Astrocyte (in vitro differentiated cells and primary cell): ENCODE results near the gene SDR42E1.

Source experiments
- CTCF ChIP-seq: IDR thresholded peaks from 2 replicates; pipeline ENCODE4 v1.5.1; 2011; ENCODE audit warnings: low read depth, mild to moderate bottlenecking, inconsistent platforms, low read length, moderate library complexity; ENCODE audit not compliant: insufficient read depth
- EZH2 ChIP-seq: IDR thresholded peaks from 2 replicates; pipeline ENCODE4 v1.6.1; 2012; ENCODE audit warnings: mild to moderate bottlenecking, low read length, inconsistent platforms; ENCODE audit not compliant: insufficient read depth

- TF ChIP-seq EZH2, result no peak
- TF ChIP-seq CTCF, result peak; percentile 69
Observed at GRCh38 chr16:82031116-82032084, 20.1 kb upstream of the SDR42E1 start.
